ENCODE data around the gene GPRASP3.
"Not testable (repeated sequence)": the region's sequence is repeated elsewhere in the genome, so short reads cannot be mapped to it uniquely, and the experiment has no call there.

The GPRASP3 gene, protein sequence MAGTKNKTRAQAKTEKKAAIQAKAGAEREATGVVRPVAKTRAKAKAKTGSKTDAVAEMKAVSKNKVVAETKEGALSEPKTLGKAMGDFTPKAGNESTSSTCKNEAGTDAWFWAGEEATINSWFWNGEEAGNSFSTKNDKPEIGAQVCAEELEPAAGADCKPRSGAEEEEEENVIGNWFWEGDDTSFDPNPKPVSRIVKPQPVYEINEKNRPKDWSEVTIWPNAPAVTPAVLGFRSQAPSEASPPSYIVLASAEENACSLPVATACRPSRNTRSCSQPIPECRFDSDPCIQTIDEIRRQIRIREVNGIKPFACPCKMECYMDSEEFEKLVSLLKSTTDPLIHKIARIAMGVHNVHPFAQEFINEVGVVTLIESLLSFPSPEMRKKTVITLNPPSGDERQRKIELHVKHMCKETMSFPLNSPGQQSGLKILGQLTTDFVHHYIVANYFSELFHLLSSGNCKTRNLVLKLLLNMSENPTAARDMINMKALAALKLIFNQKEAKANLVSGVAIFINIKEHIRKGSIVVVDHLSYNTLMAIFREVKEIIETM

DNA sequence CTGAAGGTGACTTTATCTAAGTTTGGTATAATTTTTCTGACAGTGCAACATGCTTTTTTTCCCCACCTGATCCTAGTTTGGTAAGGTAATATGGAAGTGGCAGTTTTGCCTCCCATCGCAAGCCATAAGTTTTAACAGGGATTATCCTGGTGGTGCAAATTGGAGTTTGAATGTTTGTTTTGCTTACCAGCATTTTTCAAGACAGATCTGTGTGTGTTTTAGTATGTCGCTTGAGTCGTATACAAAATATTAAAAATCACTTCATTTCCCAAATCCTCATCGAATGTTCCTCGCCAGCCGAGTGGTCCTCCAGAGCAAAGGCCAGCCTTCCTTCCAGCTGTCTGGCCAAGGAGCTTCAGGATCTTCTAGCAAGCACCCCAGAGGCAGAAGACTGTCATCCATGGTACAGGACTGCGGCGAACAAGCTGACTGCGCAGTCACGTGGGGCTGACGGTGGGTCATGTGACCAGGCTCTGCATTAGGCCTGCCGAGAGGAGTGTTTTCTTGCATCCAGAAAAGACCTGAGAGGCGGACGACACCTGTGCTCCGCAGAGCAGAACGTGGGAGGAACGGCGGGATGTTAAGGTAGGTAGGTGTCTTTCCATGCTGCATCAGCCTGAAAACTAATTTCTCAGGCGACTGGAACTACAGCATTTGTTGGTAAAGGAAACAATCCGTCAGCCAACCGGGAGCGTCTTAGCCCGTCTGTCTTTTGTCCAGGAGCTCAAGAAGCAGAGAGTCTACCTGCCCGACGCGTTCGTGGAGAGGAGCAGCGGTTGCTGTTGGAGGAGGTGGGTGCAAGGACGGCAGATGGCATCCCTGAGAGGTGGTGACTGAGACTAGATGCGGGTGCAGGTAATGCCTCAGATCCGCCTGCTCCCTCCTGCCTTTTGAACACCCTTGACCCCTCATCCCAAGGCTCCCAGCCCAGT, at the start of gene GPRASP3:
Gene GPRASP3, plus strand, starts transcription at position 507 of the 932 bp plus-strand sequence. CDS start 28,253 bp downstream, outside the sequence.
- in situ Hi-C loops (cut with HindIII; ENCODE audit: low sequenced_read_pairs), result no loop called here

DNA sequence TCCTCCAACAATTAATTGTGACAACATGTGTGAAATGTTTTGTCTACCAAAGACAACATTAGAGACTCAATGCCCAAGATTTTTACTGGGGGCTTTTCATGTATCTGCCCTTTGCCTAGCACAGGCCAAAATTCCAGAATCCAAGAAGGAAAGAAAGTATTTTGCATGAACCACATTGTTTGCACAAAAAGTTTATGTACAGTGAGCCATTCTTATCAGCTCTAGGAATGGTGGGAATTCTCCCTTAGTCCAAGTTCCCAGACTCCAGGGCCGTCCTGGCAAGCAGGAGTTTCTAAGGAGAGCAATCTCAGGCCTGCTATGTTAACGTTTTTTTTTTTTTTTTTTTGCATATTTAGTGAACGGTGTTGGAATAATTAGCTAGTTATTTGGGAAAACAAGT, 47.7 kb upstream of the GPRASP3 start:
- in situ Hi-C loops (cut with HindIII; ENCODE audit: low sequenced_read_pairs), result no loop called here

DNA sequence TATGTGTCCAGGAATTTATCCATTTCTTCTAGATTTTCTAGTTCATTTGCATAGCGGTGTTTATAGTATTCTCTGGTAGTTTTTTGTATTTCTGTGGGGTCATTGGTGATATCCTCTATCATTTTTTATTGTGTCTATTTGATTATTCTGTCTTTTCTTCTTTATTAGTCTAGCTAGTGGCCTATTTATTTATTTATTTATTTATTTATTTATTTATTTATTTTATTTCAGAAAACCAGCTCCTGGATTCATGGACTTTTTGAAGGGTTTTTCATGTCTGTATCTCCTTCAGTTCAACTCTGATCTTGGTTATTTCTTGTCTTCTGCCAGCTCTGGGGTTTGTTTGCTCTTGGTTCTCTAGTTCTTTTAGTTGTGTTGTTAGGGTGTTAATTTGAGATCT, 43.1 kb upstream of the GPRASP3 start:
- in situ Hi-C loops (cut with HindIII; ENCODE audit: low sequenced_read_pairs), result not testable (repeated sequence)

DNA sequence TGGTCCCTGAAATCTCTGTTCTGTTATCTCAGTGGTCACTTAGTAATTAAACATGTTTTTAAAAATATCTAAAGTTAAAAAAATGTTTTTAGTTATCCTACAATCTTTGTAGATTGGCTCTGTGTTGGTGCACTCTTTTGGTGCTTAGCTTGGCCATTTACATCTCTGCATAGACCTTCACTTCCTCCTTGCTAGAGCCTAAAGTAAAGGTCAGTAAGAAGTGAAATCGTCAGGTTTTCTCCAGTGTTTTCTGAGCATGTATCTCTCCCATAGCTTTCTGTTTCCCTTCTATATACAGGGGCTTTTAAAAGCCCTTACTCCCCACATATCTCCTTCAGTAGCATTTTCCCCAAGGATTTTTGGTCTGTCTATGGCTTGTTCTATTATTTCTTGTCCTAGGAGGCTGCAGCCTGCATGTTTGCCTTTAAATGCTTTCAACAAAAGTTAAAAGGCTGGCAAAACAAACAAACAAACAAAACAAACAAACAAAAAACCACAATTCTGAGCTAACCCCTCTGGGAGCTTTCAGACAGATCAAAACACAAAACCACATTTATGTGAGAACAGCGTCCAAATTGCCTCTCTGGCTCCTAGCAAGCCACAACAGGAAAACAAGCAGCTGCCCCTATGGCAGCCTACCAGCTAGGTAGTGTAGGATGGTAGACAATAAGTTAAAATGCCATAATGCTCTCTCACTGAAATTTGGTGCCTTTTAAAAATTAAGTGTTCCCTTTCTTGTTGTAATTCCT, 35.6 kb upstream of the GPRASP3 start:
- in situ Hi-C loops (cut with HindIII; ENCODE audit: low sequenced_read_pairs), result no loop called here

DNA sequence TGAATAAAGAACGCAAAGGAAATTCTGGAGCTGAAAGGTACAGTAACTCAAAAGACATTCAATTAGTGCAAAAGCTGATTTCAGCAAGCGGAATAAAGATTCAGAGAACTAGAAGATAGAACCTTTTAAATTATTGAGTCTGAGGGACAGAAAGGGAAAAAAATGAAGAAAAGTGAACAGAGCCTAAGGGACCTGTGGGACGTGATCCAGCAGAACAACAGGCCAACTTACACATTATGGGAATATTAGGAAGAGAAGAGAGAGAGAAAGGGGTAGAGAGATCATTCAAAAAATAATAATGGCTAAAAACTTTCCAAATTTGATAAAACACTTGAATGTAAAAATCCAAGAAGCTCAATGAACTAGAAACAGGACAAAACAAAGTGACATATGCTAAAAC, 25.8 kb upstream of the GPRASP3 start:
- in situ Hi-C loops (cut with HindIII; ENCODE audit: low sequenced_read_pairs), result no loop called here

DNA sequence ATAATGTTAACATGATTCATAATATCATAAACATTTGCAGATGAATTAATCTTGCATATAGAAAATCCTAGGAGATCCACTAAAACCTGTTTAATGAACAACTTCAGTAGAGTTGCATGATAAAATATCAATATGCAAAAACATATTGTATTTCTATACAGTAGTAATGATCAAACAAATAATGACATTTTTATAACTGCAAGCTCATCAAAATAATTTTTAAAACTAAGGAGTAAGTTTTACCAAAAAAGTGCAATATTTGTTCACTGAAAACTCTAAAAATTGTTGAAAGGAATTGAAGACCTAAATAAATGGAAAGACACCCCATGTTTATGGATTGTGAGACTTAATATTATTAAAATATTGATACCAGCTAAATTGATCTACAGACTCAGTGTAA, 24.2 kb upstream of the GPRASP3 start:
- in situ Hi-C loops (cut with HindIII; ENCODE audit: low sequenced_read_pairs), result no loop called here

DNA sequence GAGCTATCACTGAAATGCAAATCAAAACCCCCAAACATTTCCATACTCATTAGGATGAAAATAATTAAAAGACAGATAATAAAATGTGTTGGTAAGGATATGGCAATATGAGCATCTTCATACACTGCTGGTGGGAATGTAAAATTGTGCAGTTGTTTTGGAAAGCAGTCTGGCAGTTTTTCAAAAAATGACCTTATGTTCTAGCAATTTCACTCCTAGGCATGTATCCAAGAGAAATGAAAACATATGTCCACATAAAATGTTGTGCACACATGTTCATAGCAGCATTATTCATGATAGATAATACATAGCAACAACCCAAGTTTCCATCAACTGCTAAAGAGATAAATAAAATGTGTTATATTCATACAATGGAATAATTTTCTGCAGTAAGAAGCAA, 23.0 kb upstream of the GPRASP3 start:
- in situ Hi-C loops (cut with HindIII; ENCODE audit: low sequenced_read_pairs), result no loop called here

DNA sequence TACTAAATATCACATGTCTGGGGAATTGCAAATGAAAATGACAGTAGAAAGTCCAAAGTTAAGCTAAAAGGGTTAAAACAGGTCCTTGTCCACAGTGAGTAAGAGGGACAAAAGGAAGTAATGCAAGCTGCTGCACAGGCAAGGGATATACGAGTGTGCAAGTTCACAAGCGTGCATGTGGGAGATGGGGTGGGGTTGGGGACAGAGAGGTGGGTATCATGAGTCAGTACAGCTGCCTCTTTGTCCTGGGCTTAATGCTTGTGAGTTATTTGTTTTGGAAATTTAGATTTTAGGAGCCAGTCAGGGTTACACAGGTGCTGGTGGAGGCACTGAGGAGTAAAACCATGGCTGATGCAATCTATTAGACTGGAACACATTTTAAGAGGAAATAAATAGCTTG, 11.6 kb upstream of the GPRASP3 start:
- in situ Hi-C loops (cut with HindIII; ENCODE audit: low sequenced_read_pairs), result no loop called here

DNA sequence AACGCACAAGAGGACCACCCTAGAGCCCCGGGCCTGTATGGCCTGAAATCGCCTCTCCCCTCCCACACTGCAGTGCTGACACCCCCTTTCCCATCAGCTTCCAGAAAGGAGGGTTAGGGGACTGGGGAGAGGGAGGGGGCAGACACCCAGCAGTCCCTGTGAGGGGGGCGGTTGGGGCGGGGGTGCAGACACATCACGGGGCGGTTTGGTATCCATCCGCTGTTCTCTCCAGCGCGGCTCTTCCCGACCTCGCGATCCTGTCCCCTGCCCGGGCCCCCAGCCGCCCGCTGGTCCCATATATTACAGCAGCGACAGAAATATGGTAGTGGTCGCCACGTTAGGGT, 8.7 kb upstream of the GPRASP3 start:
- in situ Hi-C loops (cut with HindIII; ENCODE audit: low sequenced_read_pairs), result no loop called here

DNA sequence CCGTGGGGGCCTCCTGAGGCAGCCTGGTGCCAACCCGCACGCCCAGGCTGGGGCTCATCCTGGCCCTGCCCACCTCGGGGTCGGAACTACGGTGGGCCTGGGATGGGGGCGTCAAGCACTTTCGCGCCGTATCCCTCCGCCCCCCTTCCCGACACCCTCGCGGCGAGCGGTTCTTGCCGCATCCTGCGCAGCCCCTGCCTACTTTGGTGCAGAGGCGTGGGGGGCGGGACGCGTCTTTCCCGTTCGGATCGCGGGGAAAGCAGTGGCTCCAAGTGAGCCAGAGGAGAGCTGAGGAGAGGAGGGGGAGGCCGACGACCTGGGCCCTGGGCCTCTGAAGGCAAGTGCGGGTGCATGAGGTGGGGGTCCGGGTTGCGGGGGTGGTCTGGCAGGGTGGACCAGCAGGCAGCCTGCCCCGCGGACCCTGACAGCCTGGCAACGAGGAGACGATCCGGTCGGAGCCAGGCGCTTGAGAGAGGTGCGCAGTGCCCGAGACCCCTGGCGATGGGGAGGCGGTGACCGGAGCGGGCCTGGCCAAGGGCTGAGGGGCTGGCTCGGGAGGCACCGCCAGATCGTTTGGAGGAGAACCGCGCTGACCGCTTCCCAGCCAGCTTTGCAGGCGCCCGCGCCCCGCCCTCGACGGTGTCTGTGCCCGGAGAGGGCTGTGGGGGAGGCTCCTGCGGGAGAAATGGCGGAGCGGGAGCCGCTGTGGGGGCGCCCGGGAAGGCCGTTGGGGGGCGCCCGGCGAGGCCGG, 8.2 kb upstream of the GPRASP3 start, which contains the start of gene GPRASP2:
Gene GPRASP2, plus strand, starts transcription at position 233 of the 751 bp plus-strand sequence. CDS start 2,422 bp downstream, outside the sequence.
- in situ Hi-C loops (cut with HindIII; ENCODE audit: low sequenced_read_pairs), result no loop called here

DNA sequence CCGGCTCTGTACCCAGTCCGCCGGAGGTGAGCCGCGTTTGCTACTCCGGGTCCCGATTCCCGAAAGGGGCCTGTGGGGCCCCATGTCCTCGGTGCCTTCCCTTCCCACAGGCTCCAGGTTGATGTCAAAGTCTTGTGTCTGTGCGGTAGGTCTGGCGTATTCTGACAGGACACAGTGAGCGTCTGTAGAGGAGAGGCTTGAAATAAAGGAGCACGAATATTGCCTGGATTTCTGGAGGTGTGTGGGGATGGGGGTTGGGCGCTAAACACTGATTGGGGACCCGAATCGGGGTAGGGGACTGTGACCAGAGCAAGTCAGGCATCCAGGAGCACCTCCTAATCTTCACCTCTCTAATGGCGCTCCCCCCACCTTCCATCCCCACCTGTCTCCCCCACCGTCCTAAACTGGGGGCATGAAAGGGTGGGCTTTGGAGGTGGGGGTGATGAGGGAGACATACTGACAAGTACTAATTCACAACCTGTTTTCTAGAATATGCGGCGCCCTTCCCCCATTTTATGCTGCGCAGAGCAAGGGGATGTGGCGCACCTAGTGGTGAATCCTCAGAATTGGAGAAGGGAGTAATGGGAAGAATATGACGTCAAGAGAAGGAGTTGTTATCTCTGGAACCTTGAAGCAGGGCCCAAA, 7.4 kb upstream of the GPRASP3 start:
- in situ Hi-C loops (cut with HindIII; ENCODE audit: low sequenced_read_pairs), result no loop called here

DNA sequence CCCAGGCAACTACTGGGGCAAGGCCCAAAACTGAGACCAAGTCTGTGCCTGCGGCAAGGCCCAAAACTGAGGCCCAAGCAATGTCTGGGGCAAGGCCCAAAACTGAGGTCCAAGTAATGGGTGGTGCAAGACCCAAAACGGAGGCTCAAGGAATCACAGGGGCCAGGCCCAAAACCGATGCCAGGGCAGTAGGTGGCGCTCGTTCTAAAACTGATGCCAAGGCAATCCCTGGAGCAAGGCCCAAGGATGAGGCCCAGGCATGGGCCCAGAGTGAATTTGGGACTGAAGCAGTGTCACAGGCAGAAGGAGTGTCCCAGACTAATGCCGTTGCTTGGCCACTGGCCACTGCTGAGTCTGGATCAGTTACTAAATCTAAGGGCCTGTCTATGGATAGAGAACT, 5.5 kb upstream of the GPRASP3 start:
- in situ Hi-C loops (cut with HindIII; ENCODE audit: low sequenced_read_pairs), result no loop called here

DNA sequence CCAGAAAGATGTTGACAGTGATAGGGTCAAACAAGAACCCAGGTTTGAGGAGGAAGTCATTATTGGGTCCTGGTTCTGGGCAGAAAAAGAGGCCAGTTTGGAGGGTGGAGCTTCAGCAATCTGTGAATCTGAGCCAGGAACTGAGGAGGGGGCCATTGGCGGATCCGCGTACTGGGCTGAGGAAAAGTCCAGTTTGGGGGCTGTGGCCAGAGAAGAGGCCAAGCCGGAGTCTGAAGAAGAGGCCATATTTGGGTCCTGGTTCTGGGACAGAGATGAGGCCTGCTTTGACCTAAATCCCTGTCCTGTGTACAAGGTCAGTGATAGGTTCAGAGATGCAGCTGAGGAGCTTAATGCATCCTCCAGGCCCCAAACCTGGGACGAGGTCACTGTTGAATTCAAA, 4.6 kb upstream of the GPRASP3 start:
- in situ Hi-C loops (cut with HindIII; ENCODE audit: low sequenced_read_pairs), result no loop called here

DNA sequence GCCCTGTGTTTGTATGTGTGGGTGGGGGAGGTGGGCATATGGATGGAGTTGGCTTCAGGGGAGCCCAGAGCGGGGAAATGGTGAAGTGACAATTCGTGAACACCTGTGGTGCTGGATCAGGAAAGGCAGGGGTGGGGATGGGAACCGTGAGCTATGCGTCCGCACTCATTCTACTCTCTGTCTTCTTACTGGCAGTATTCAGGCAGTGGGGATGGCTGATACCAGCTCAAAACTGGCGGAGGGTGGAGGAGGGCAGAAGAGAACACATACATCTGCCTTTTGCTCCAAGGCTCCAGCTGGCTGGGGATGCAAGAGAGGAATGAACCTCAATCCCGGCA, 595 bp downstream of the GPRASP3 start:
- in situ Hi-C loops (cut with HindIII; ENCODE audit: low sequenced_read_pairs), result not testable (repeated sequence)

DNA sequence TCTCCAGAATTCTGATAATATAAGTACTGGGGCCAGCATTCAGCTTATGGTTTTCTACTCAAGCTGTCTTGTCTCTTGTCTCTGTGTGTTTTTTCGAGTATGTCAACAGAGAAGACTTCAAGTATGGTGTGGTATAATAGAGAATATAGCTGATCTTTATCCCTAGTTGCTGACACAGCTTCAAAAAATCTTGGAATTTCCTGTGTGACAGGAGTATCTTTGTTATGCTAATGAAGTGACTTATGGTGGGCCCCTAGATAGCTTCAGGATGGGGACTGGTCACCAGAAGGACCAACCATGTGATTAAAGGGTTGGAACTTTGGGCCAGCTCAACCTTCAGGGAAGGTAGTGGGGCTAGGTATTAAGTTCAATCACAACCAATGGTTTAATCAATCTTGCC, 2.9 kb downstream of the GPRASP3 start:
- in situ Hi-C loops (cut with HindIII; ENCODE audit: low sequenced_read_pairs), result no loop called here

DNA sequence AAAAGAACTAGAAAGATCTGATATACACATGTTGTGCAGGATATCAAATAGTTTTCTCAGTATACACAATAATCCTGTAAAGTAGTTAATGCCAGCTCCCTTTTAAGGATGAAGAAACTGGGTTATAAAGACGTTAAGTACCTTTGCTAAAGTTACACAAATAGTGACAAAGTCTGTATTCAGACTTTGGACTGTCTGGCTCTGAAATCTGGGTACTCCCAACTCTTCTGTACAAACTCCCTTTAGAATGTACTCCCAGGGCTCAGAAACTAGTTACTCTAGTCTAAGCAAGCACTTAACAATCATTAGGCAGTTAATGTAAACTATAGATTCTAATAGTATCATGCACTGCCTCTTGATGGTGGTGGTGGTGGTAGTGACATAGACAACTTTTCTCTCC, 7.2 kb downstream of the GPRASP3 start:
- in situ Hi-C loops (cut with HindIII; ENCODE audit: low sequenced_read_pairs), result loop anchor here (25.0 kb wide), 1 partner anchor 110 kb away; no protein-coding TSS in a partner anchor

DNA sequence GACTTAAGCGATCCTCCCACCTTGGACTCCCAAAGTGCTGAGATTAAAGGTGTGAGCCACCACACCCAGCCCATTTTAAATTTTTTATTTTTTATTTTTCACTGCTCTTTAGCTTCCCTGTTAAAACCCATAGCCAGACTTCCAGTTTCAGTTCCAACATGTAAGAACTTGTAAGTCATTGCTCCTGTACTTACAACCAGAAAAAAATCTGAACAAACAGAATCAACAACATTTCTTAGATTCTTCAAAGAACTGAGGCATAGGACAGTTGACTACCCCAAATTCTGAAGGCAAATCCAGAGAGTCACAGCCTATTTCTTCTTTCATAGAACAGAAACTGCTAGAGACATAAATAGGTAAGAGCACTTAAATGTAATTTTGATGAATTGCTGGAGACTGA, 8.1 kb downstream of the GPRASP3 start:
- in situ Hi-C loops (cut with HindIII; ENCODE audit: low sequenced_read_pairs), result loop anchor here (25.0 kb wide), 1 partner anchor 109 kb away; no protein-coding TSS in a partner anchor

DNA sequence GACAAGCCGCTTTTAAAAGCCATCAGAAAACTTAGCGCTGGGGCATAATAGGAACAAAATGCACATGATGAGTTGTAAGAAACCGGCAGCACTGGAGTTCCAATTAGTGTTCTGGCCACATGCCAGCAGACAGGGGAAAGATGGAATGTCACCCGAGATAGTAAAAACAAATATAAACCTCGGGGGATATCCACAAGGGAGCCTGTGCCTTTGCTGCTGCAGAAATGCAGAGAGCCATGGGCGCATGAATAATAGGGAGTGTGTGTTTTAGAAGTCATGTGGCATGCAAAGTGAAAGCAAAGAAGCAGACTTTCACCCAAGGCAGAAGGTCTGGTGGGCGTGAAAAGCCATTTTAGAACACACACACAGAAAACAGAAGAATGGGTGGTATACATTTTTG, 19.1 kb downstream of the GPRASP3 start:
- in situ Hi-C loops (cut with HindIII; ENCODE audit: low sequenced_read_pairs), result loop anchor here (25.0 kb wide), 1 partner anchor 98 kb away; no protein-coding TSS in a partner anchor

DNA sequence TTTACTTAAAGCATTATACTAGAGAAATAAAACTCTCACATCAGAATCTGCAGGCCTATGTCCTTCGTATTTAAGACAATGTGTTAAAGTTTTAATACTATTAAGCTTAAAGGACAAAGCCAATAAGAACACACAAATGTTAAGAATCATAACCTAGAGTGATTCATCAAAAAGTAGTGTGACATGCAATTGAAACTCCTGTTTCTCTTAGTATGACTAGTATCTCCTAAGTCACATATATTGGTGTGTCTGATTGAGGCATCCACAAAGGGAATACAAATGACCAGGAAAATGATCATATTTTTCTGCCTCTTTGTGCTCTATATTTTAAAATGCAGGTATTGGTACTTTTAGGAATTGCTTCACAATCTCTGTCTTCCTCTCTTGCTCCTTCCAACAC, 23.8 kb downstream of the GPRASP3 start:
- in situ Hi-C loops (cut with HindIII; ENCODE audit: low sequenced_read_pairs), result loop anchor here (25.0 kb wide), 1 partner anchor 93 kb away; no protein-coding TSS in a partner anchor

DNA sequence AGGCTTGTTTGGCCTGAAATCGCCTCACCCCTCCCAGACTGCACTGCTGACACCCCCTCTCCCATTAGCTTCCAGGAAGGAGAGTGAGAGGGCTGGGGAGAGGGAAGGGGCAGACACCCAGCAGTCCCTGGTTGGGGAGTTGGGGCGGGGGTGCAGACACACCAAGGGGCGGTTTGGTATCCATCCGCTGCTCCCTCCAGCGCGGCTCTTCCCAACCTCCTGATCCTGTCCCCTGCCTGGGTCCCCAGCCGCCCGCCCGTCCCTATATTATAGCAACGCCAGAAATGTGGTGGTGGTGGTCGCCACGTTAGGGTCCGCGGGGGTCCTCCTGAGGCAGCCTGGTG, 24.9 kb downstream of the GPRASP3 start:
- in situ Hi-C loops (cut with HindIII; ENCODE audit: low sequenced_read_pairs), result loop anchor here (25.0 kb wide), 1 partner anchor 92 kb away; no protein-coding TSS in a partner anchor

Measured in endothelial cell of hepatic sinusoid (primary cell).